ENCODE results near the gene SELP.
"Not testable (repeated sequence)": the region's sequence is repeated elsewhere in the genome, so short reads cannot be mapped to it uniquely, and the experiment has no call there.

Gene SELP

DNA sequence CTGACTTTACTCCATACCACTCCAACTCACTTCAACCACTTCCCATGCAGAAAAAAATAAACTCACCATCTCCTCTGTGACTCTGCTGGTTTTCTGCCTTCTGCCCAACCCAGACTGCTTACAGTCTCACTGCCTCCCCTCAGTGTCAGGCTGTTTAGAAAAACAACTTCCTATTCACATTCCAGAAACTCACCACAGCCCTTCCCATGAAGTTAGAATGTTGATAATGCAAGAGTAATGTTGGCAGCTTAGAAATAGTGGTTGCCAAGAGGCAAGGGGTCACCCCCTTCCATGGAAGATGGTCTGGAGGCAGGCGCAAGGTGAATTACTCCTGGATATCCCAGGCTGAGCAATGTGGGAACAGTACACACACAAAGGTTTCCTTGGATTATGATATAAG lies at the start of gene SELP:
TSS of gene SELP (minus strand) at position 119 of the 400 bp plus-strand sequence. CDS start at position 69, 50 bp downstream.
- DNase-seq (ENCODE audit: low spot score) (no peak), FAIRE-seq (no peak)

DNA sequence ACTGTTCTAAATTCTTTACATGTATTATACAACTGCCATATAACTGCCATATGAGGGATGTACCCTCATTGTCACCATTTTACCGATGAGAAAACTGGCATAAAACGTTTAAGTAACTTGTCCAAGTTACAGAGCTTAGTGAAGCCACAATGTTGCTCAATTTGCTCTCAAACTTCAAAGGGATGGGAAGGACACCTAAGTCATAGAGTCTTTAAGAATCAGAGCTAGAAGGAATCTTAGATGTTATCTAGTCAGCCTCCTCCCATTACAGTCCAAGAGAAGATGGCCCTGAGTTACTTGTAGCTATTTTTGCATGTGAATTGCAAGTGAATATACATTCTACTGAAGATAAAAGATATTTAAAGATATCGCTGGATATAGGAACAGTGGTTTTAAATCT lies 49.8 kb upstream of the SELP start:
- DNase-seq (ENCODE audit: low spot score) (no peak), FAIRE-seq (no peak)

DNA sequence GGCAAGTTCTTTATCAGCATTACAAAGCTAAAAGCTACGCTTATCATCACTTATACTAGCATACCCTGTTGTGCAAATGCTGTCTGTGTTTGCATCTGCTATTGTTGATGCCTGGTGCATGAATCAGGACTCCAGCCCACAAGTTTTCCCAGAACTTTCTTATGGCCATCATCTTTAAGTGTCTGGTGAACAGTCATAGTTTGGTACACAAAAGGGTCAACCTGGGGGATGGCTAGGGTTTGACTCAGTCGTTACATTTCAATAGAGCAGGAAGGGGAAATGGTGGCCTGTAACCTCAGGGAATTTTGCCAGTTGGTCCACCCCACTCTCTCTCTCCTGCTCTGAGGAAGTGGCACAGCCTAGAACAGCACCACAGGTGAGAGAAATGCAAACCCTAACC lies 46.1 kb upstream of the SELP start:
- DNase-seq (ENCODE audit: low spot score), result peak; percentile 24
- no peak for FAIRE-seq

DNA sequence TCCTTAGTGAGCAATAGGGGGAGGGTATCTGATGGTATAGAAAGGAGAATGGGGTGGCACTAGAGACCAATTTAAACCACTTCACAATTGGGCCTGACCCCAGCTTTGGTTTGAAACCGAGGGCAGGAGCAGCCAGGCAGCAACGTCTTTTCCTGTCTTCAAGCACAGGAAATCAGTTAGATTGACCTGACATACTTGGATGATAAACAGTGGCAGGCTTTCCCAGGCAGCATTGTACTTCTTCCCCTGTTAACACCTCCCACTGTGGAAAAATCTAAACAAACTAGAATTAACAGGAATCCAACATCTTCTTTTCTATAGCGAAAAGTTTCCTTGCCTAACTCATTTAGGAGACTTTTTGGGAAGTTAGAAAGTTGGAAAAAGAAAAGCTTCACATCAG lies 40.9 kb upstream of the SELP start:
- FAIRE-seq (no peak), DNase-seq (ENCODE audit: low spot score) (no peak)

DNA sequence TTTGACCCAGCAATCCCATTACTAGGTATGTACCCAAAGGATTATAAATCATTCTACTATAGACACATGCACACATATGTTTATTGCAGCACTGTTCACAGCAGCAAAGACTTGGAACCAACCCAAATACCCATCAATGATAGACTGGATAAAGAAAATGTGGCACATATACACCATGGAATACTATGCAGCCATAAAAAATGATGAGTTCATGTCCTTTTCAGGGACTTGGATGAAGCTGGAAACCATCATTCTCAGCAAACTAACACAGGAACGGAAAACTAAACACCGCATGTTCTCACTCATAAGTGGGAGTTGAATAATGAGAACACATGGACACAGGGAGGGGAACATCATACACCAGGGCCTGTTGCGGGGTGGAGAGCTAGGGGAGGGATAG lies 40.3 kb upstream of the SELP start:
- FAIRE-seq; DNase-seq (ENCODE audit: low spot score): not testable (repeated sequence)

DNA sequence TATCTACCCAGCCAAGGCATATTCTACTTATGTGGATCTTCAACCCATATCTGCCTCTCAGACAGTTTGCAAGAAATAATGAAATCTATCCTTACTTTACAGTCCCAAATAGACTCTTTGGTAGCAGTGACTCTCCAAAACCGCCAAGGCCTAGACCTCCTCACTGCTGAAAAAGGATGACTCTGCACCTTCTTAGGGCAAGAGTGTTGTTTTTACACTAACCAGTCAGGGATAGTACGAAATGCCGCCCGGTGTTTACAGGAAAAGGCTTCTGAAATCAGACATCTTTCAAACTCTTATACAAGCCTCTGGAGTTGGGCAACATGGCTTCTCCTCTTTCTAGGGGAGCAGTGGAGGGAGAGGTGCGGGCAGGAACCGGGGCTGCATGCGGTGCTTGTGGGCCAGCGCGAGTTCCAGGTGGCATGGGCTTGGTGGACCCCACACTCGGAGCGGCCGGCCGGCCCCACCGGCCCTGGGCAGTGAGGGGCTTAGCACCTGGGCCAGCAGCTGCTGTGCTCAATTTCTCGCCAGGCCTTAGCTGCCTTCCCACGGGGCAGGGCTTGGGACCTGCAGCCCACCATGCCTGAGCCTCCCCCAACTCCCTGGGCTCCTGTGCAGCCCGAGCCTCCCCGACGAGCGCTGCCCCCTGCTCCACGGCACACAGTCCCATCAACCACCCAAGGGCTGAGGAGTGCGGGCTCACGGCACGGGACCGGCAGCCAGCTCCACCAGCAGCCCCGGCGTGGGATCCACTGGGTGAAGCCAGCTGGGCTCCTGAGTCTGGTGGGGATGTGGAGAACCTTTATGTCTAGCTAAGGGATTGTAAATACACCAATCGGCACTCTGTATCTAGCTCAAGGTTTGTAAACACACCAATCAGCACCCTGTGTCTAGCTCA lies 38.0 kb upstream of the SELP start:
- FAIRE-seq; DNase-seq (ENCODE audit: low spot score): not testable (repeated sequence)

DNA sequence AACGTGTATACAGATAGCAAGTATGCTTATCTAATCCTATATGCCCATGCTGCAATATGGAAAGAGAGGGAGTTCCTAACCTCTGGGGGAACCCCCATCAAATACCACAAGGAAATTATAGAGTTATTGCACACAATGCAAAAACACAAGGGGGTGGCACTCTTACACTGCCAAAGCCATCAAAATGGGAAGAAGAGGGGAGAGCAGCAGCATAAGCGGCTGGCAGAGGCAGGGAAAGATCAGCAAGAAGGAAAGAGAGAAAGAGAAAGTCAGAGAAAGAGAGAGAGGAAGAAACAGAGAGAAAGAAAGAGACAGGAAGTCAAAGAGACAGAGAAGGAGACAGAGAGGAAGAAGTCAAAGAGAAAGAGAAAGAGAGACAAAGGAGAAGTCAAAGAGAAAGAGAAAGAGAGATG lies 37.3 kb upstream of the SELP start:
- not testable (repeated sequence) for FAIRE-seq; DNase-seq (ENCODE audit: low spot score)

DNA sequence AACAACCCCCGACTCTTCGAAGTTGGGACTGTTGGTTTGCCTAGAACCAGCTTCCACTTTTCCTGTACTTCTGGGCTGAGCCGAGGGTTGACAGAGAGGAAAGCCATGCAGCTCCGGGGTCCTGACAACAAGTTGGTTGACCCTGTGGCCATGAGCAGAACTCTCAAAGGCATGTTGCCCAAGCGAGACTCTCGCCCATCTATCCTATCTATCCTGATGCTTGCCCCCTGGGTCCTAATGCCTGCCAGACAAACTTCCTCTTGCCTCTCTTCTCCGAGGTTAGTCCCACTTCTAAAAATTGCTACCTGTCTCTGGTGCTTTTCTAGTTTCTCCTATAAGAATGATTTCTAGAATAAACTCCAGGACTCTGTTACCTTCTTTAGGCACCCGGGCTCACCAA lies 32.8 kb upstream of the SELP start:
- not testable (repeated sequence) for FAIRE-seq

DNA sequence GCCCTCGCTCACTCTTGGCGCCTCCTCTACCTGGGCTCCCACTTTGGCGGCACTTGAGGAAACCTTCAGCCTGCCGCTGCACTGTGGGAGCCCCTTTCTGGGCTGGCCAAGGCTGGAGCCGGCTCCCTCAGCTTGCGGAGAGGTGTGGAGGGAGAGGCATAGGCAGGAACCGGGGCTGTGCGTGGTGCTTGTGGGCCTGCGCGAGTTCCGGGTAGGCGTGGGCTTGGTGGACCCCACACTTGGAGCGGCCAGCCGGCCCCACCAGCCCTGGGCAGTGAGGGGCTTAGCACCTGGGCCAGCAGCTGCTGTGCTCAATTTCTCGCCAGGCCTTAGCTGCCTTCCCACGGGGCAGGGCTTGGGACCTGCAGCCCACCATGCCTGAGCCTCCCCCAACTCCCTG lies 31.1 kb upstream of the SELP start:
- not testable (repeated sequence) for DNase-seq (ENCODE audit: low spot score); FAIRE-seq

More for the DNA sequence above, 32.8 kb upstream of the SELP start:
- not testable (repeated sequence) for DNase-seq (ENCODE audit: low spot score)

DNA sequence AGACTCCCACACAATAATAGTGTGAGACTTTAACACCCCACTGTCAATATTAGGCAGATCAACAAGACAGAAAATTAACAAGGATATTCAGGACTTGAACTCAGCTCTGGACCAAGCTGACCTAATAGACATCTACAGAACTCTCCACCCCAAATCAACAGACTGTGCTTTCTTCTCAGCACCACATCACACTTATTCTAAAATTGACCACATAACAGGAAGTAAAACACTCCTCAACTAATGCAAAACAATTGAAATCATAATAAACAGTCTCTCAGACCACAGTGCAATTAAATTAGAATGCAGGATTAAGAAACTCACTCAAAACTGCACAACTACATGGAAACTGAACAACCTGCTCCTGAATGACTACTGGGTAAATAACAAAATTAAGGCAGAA lies 28.9 kb upstream of the SELP start:
- not testable (repeated sequence) for FAIRE-seq; DNase-seq (ENCODE audit: low spot score)

DNA sequence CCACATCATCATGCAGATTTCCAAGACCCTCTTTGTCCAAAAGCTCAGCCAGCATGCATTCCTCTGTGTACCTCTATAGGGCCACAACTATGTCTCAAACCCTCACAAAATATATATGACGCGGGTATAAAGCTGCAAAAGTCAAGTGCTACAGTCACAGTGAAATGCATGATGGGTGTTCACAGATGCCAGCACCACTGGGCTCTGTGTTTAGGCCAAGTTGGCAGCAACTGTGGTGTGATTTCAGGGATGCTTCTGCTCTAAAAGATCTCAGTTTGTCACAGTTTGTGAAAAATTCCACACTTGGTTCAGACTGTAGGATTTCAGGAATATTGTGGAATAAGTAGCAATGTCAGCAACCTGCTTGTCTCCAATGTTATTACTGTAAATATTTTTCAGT lies 23.9 kb upstream of the SELP start:
- FAIRE-seq (no peak), DNase-seq (ENCODE audit: low spot score) (no peak)

DNA sequence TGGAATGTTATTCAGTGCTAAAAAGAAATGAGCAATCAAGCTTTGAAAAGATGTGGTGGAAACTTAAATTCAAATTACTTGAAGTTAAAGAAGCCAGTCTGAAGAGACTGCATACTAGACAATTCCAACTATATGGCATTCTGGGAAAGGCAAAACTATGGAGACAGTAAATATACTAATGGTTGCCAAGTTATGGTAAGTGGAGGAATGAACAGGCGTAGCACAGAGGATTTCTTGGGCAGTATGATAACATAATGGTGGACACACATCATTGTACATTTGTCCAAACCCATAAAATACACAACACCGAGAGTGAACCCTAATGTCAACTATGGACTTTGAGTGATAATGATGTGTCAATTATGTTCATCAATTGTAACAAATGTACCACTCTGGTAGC lies 21.1 kb upstream of the SELP start:
- FAIRE-seq (no peak), DNase-seq (ENCODE audit: low spot score) (no peak)

DNA sequence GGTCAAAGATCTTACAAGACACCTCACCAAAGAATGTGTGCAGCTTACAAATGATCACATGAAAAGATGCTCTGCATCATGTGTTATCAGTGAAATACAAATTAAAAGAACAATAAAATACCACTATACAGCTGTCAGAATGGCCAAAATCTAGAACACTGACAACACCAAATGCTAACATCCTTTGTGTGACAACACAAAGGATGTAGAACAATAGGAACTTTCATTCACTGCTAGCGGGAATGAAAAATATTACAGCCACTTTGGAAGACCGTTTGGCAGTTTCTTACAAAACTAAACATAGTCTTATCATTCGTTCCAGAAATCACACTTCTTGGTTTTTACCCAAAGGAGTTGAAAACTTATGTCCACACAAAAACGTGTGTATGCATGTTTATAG lies 20.6 kb upstream of the SELP start:
- no peak for FAIRE-seq

DNA sequence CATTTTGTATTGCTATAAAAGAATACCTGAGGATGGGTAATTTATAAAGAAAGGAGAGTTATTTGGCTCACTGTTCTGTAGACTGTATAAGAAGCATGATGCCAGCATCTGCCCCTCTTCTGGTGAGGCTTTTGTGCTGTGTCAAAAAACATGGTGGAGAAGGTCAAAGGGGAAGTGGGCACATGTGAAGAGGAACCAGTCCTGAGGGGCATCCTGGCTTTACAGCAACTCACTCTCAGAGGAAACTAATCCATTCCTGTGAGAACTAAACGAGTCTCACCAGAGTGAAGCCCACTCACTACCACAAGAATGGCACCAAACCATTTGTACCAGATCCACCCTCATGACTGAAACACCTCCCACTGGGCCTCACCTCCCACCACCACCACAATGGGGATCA lies 18.8 kb upstream of the SELP start:
- FAIRE-seq (no peak), DNase-seq (ENCODE audit: low spot score) (no peak)

More for the DNA sequence above, 20.6 kb upstream of the SELP start:
- no peak for DNase-seq (ENCODE audit: low spot score)

DNA sequence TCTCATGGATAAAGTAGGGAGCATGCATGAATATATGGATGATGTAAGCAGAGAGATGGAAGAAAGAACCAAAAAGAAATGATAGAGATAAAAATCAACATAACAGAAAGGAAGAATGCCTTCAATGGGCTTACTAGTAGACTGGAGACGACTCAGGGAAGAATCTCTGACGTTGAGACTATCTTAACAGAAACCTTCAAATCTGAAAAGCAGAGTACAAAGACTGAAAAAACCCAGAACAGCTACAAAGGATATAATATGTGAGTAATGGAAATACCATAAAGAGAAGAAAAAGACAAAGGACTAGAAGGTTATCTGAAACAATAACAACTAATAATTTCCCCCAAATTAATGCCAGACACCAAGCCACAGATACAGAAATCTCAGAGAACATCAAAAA lies 18.3 kb upstream of the SELP start:
- DNase-seq (ENCODE audit: low spot score), result no peak
- FAIRE-seq, result no peak

DNA sequence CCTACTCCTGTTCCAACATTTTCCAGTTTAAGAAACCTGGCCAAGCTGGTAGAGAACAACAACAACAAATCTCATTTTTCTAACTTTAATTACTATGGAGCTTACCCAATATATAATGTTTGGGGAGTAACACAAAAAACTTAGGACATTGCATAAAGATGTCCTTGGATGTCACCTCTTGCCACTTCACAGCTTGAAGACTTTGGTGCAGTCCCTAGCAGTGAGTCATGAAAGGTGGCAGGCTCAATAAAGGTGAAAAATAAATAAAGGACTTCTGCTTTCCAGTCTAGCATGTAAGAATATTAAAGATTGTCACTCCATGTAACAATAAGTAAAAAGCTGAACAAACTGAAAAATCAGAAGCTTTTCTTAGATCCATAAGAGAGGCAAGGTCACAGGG lies 17.6 kb upstream of the SELP start:
- FAIRE-seq (no peak), DNase-seq (ENCODE audit: low spot score) (no peak)

DNA sequence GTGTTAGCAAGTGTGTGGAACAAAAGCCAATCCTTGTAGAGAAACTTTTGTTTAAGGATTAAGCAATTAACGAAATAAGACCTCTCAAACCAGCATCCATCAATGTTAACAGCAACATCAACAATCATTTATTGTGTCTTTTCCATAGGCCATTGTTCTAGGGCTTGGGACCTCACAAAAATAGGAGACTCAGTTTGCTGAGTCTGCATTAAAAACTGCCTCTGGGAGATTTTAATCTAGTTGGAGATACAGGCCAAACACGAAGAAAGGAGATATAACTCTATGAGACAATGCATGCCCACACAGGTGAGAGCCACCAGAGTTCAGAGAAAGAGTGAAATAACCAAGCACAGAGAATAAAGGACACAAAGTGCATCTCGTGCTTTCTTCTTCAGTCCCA lies 14.4 kb upstream of the SELP start:
- no peak for DNase-seq (ENCODE audit: low spot score)
- no peak for FAIRE-seq

DNA sequence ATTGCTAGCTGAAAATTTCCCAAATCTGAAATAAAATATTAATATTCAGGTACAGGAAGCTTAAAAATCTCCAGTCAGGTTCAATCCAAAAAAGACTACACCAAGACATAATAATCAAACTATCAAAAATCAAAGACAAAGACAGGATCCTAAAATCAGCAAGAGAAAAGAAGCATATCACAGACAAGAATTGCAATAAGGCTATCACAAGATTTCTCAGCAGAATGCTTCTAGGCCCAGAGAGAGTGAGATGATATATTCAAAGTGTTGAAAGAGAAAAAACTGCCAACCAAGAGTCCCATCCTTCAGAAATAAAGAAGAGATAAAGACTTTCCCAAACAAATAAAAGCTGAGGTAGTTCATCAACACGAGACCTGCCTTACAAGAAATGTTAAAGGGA lies 5.0 kb upstream of the SELP start:
- FAIRE-seq (no peak), DNase-seq (ENCODE audit: low spot score) (no peak)

DNA sequence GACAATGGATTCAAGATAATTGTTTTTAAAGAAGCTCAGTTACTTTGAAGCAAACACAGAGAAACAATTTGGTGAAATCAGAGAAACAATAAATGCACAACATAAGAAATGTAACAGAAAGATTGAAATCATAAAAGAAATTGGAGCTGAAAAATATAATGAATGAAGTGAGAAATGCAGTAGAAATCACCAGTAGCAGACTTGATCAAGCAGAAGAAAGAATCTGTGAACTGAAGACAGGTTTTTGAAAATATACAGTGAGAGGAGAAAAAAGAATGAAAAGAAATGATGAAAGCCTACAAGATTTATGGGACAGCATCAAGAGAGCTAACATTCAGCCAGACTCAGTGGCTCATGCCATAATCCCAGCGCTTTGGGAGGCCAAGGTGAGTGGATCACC lies 4.2 kb upstream of the SELP start:
- FAIRE-seq (no peak), DNase-seq (ENCODE audit: low spot score) (no peak)

DNA sequence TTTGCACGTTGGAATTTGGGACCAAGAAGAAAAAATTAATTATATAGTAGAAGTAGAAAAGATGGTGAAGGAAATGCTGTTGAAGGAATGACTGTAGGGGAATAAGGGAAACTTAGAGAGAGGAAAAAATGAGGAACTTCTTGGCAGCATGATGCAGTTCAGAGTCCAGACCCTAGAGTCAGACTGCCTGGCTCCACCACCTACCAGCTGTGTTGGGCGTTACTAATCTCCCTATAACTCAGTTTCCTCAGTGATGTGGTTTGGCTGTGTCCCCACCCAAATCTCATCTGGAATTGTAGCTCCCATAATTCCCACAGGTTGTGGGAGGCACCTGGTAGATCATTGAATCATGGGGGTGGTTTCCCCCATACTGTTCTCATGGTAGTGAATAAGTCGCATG lies 1.3 kb upstream of the SELP start:
- DNase-seq (ENCODE audit: low spot score) (no peak), FAIRE-seq (no peak)

DNA sequence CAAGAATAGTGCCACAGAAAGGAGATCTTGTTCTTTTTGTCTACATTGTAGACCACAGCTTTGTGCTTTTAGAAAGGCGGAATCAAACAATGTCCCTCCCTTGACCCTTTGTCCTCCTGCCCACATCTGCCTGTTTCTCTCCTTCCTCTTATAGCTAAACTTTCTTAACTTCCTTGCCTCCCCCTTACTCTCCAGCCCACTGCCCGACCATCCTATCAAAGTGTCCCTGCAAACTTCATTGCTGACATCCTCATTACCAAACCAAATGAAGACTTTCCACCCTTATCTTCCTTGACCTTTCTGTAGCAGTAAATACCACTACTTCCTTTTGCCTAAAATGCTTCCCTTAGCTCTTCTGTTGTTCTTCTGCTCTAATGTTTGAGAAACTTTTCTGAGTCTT lies 5.0 kb downstream of the SELP start:
- FAIRE-seq (no peak), DNase-seq (ENCODE audit: low spot score) (no peak)

DNA sequence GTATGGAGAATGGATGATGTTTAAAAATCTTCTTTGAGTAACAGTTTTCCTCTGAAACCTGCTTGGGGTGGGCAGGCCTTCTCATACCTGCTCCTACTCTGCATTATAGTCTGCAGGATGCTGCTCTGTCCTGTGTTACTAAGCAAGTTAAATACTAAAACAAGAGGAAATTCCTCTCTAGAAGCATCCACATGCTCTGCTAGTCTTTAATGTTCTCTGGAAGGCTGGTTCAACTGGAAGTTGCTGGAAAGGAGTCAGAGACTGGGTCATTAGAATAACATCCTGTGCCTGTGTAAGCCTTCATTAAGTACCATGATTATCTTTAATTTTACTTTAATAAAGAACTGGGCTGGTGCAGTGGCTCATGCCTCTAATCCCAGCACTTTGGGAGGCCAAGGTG lies 5.8 kb downstream of the SELP start:
- DNase-seq (ENCODE audit: low spot score), result no peak
- no peak for FAIRE-seq
